HG03039 (cell line): ENCODE results near the gene PAM.

ENCODE experiments used
- ATAC-seq: cut with Tn5 transposase; IDR thresholded peaks from one replicate; pipeline ENCODE4 v1.9.1; 2021; ENCODE audit warnings: mild to moderate bottlenecking, moderate library complexity; ENCODE audit not compliant: unreplicated experiment

The PAM gene

DNA sequence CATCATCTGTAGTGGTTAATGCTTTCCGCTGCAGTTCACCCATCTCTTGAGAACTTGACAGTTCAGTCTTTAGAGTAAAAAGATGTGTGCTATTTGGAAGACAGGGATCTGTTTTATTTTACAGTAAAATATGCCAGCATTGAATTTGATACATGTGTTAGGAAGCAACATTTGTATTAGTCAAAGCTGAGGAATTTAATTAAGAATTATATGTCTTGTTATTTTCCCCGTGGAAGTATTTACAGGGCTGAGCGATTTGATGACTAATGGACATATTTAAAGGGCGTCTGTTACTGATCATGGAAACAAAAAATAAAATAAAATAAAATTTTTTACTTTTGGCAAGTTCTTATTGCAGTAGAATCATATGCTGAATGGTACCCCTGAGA, 101.3 kb downstream of the PAM start:
- no peak for ATAC-seq

- ATAC-seq, result no peak
Observed at GRCh38 chr5:102857076-102857818, 102.1 kb downstream of the PAM start.

GRCh38 chr5:102858221-102858620, 103.1 kb downstream of the PAM start:
- no peak for ATAC-seq

- ATAC-seq, result no peak
Observed at GRCh38 chr5:102858808-102859207, 103.7 kb downstream of the PAM start.

GRCh38 chr5:102860035-102860434, 104.9 kb downstream of the PAM start:
- ATAC-seq, result no peak

DNA sequence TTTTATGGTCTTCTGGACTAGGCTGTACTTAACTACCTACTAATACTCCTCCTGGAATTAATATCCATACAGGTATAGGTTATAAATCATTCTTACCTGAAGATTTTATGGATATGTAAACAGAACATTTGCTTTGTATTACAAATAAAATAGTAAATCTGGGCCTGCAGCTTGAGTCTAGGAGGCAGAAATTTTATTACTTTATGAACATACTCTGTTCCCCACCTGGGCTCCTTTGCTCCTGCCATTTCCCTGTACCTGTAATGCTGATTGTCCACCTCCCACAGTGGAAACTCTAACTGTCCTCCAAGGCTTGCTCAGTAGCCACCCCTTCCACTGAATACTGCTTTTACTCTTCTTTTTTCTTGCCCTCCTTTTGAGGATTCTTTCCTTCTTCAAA, 108.0 kb downstream of the PAM start:
- ATAC-seq, result no peak

- no peak for ATAC-seq
Observed at GRCh38 chr5:102863764-102864560, 108.9 kb downstream of the PAM start.

GRCh38 chr5:102865171-102865509, 110.0 kb downstream of the PAM start:
- ATAC-seq, result no peak

GRCh38 chr5:102865510-102866236, 110.6 kb downstream of the PAM start:
- peak; percentile 85 for ATAC-seq

GRCh38 chr5:102866237-102866600, 111.1 kb downstream of the PAM start:
- peak; percentile 5 for ATAC-seq

- no peak for ATAC-seq
Observed at GRCh38 chr5:102867992-102868662, 113.0 kb downstream of the PAM start.

DNA sequence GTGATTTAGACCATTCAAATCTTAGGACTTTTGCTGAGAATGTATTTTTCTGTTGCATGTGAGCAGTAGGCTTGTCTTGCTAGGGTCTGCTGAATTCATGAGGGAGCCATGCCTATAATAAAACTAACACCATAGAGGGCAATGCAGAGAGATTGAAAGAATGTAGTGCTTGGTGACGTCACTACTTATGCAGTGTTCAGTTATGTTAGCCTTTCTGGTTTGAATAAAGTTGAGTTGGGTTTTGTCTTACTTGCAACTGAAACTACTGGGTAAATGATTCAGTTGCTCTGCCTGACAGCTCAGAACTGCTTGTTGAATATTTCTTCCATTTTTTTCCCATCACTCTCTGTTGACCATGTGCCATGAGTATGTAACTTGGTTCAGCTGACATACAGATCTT, 114.1 kb downstream of the PAM start:
- no peak for ATAC-seq

DNA sequence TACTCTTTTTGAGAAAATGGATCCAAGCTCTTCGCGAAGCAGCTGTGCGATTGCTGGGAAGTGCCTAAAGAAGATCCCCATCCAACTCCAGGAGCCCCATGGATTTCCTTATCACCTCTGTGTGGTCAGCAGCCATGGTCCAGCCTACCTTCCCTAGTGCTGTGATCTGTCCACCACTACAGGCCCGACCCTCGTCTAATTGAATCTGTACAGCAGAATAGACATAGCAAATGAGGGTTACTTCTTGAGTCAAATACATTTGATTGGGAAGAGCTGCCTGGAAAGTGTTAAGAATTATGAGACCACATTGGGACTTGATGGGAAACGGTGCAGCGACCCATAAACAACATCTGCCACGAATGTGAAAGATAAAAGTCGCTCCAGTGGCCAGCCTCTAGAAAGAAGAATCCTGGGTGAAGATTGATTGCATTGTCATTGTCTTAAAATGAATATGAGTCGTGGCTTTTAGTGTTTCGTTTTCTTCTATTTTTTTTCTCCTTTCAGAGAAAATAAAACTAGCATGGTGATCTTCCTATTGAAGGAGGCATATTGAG, 118.4 kb downstream of the PAM start:
- ATAC-seq, result no peak

- no peak for ATAC-seq
Observed at GRCh38 chr5:102874054-102874453, 118.9 kb downstream of the PAM start.

DNA sequence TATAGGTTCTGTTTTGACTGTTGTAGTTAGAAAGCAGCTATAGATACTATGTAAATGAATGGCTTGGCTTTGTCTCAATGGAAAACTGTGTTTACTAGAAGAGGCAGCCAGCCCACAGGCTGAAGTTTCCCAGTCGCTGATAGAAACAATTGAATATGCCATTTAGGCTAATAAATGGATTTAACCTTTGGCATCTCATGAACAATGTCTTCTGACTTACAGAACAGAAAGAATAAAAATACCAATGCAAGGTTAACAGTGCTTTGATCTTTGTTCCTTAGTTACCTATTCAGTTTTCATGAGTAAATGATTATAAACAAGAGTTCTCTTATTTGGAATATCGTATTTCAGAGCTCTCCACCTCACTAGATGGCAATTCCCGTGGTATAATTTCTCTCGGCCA, 120.6 kb downstream of the PAM start:
- ATAC-seq, result no peak

- no peak for ATAC-seq
Observed at GRCh38 chr5:102876610-102877009, 121.5 kb downstream of the PAM start.

DNA sequence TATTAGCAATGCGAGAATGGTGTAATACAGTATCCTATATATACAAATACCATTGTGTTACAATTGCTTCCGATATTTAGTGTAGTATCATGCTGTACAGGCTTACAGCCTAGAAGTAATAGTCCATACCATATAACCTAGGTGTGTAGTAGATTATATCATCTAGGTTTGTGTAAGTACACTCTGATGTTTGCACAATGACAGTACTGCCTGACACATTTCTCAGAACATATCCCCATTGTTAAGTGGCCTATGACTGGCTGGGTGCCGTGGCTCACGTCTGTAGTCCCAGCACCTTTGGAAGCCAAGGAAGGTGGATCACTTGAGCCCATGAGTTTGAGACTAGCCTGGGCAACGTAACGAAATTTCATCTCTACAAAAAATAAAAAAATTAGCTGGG, 124.6 kb downstream of the PAM start:
- no peak for ATAC-seq

DNA sequence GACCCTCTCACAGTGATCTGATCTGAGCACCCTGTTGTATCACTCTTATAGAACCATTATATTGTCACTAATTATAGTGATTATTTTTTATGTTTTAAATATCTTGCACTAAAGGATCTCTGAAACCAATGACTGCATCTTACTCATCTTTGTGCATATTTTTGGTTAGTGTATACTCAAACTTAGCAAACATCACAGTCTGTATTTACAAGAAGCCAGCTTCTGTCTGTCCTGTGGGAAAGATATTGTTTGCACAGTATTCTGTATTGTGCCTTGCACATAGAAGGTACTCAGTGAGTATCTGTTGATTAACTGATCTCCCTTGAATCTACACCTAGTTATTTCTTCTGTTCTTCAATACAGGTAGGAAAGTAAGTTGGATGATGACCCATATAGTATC, 131.5 kb downstream of the PAM start:
- no peak for ATAC-seq

- ATAC-seq, result no peak
Observed at GRCh38 chr5:102888483-102888882, 133.4 kb downstream of the PAM start.

GRCh38 chr5:102889033-102889432, 133.9 kb downstream of the PAM start:
- no peak for ATAC-seq

GRCh38 chr5:102890133-102890532, 135.0 kb downstream of the PAM start:
- ATAC-seq, result no peak
